Measurements from ENCODE around the gene PIBF1. TPM values are rescaled to one million over a fixed set of nuclear protein-coding genes. Genes with fewer than 3 reads are reported as not detected.
"Not testable (repeated sequence)": the region's sequence is repeated elsewhere in the genome, so short reads cannot be mapped to it uniquely, and the experiment has no call there.

Gene PIBF1
- total and polyA plus RNA-seq, 10 of the 15 experiments (the other 5 are each of a cell fraction or from before 2014, with no cell fraction given), result 6.4 to 24.5 (median 11.1) TPM

- TF ChIP-seq, protein P1, sequence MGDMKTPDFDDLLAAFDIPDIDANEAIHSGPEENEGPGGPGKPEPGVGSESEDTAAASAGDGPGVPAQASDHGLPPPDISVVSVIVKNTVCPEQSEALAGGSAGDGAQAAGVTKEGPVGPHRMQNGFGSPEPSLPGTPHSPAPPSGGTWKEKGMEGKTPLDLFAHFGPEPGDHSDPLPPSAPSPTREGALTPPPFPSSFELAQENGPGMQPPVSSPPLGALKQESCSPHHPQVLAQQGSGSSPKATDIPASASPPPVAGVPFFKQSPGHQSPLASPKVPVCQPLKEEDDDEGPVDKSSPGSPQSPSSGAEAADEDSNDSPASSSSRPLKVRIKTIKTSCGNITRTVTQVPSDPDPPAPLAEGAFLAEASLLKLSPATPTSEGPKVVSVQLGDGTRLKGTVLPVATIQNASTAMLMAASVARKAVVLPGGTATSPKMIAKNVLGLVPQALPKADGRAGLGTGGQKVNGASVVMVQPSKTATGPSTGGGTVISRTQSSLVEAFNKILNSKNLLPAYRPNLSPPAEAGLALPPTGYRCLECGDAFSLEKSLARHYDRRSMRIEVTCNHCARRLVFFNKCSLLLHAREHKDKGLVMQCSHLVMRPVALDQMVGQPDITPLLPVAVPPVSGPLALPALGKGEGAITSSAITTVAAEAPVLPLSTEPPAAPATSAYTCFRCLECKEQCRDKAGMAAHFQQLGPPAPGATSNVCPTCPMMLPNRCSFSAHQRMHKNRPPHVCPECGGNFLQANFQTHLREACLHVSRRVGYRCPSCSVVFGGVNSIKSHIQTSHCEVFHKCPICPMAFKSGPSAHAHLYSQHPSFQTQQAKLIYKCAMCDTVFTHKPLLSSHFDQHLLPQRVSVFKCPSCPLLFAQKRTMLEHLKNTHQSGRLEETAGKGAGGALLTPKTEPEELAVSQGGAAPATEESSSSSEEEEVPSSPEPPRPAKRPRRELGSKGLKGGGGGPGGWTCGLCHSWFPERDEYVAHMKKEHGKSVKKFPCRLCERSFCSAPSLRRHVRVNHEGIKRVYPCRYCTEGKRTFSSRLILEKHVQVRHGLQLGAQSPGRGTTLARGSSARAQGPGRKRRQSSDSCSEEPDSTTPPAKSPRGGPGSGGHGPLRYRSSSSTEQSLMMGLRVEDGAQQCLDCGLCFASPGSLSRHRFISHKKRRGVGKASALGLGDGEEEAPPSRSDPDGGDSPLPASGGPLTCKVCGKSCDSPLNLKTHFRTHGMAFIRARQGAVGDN (IDR thresholded peaks at IDR 0.05), result no peak
- TF ChIP-seq ESRRA (IDR thresholded peaks at IDR 0.05; ENCODE audit: low read length) (no peak), USF1 (IDR thresholded peaks at IDR 0.05; ENCODE audit: borderline replicate concordance, extremely low read length, insufficient read depth, low read depth, low read length) (no peak), IKZF2 (IDR thresholded peaks at IDR 0.05) (no peak), TCF7 (IDR thresholded peaks at IDR 0.05; ENCODE audit: borderline replicate concordance) (no peak), MXI1 (IDR thresholded peaks at IDR 0.05; ENCODE audit: low read depth, low read length) (no peak), MTA2 (IDR thresholded peaks at IDR 0.05; ENCODE audit: low read depth) (no peak)
These were observed 7.9 kb upstream of the PIBF1 start (continued) for GRCh38 chr13:72774019-72774418.

DNA sequence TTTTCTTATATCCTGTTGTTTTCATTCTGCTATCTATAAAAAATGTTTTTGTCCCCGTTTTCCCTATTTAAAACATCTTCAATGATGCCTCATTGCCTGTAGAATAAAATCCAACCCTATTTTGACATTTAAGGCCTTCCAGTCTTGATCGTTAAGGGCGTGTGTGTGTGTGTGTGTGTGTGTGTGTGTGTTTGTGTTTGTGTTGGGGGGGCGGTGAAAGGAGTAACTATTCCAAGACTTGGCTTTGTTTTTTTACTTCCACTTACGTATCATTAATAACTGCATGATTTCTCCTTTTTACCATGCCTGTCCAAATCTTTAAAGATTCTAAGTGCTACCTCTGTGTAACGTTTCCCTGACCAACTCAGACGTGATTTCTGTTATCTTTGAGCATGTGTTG lies 784 bp downstream of the PIBF1 start:
- H3K4me2 ChIP-seq (ENCODE audit: control insufficient read depth, insufficient read depth), result peak overlapping the region; percentile 95
- ATAC-seq (no peak), FAIRE-seq (peak; percentile 35), DNase-seq (ENCODE audit: low read depth, low spot score) (no peak)
- intact Hi-C loops (cut with micrococcal nuclease; ENCODE audit: unreplicated experiment), result no loop called here
- H3K27me3 ChIP-seq (replicated peaks in 1 of 2; ENCODE audit: control insufficient read depth in 2 of 2, insufficient read depth in 2 of 2, low read length in 1 of 2), result no peaks in the 10 kb centered on the region
- ChIA-PET CTCF (no interaction called here), POLR2A (no interaction called here), SMC1A (ENCODE audit: uncharacterized antibody, unreplicated experiment) (no interaction called here), RAD21 (ENCODE audit: unreplicated experiment) (interaction anchor here (1.0 kb wide), 1 partner anchor 16 kb away, joined by 3 read pairs; no protein-coding TSS in a partner anchor)
- peaks cover 76% of the 10 kb centered on the region for H3K79me2 ChIP-seq (ENCODE audit: control insufficient read depth, insufficient read depth, low read length)
- H3K36me3 ChIP-seq (ENCODE audit: control insufficient read depth in 2 of 2, insufficient read depth in 2 of 2, low read length in 1 of 2), result peaks cover 0 to 5% of the 10 kb centered on the region in 2 experiments; a peak in 1 of 4 replicates
- H3K27ac ChIP-seq (ENCODE audit: control insufficient read depth, insufficient read depth), result peak overlapping the region; percentile 70; the same call in 1 of the 2 replicates
- H4K20me1 ChIP-seq (ENCODE audit: control insufficient read depth, insufficient read depth), result no peaks in the 10 kb centered on the region
- BruUV-seq (replicated peaks), result no TSS peak
- H3K9ac ChIP-seq (ENCODE audit: control insufficient read depth, insufficient read depth, low read length), result peak overlapping the region; percentile 87
- TF ChIP-seq NR2C2 (IDR thresholded peaks at IDR 0.05; ENCODE audit: borderline replicate concordance, control insufficient read depth, insufficient read length, low read depth), result no peak
- TF ChIP-seq GABPA (IDR thresholded peaks at IDR 0.05; ENCODE audit: low read depth), result 0 out of 2 replicates have a peak, but pooled peaks have one; percentile 23
- no peaks in the 10 kb centered on the region for H3K4me1 ChIP-seq (ENCODE audit: control insufficient read depth, insufficient read depth, low read length)
- under 1% methylated on average over 7 of the region's 7 CpGs for WGBS (ENCODE audit: insufficient coverage, insufficient replicate concordance, low lambda C conversion rate, missing lambda C conversion rate)
- H3K9me3 ChIP-seq (replicated peaks; ENCODE audit: control insufficient read depth, insufficient read depth, low read length), result no peaks in the 10 kb centered on the region
- in situ Hi-C loops (cut with MboI), result no loop called here
- H2AFZ ChIP-seq (ENCODE audit: control insufficient read depth, low read depth, low read length), result peak overlapping the region; percentile 83
- peak overlapping the region; percentile 85 for H3K4me3 ChIP-seq

GRCh38 chr13:72784679-72785078 lies 2.7 kb downstream of the PIBF1 start:
- ChIA-PET SMC1A (ENCODE audit: uncharacterized antibody, unreplicated experiment) (interaction anchor here (1.2 to 3.8 kb wide), 3 partner anchors 13 to 75 kb away, joined by 3 to 12 read pairs (median 4); no protein-coding TSS in a partner anchor), CTCF (interaction anchor here (1.3 kb wide), 1 partner anchor 16 kb away, joined by 4 read pairs; no protein-coding TSS in a partner anchor), POLR2A (interaction anchor here (2.6 kb wide), 1 partner anchor 56 kb away, joined by 8 read pairs; the partner anchor contains the start of gene BORA)
- ATAC-seq; H3K27ac ChIP-seq (ENCODE audit: control insufficient read depth, insufficient read depth); DNase-seq (ENCODE audit: low read depth, low spot score); H3K4me1 ChIP-seq (ENCODE audit: control insufficient read depth, insufficient read depth, low read length); RAD21 ChIA-PET (ENCODE audit: unreplicated experiment); H3K9ac ChIP-seq (ENCODE audit: control insufficient read depth, insufficient read depth, low read length); FAIRE-seq; H4K20me1 ChIP-seq (ENCODE audit: control insufficient read depth, insufficient read depth); H3K9me3 ChIP-seq (replicated peaks; ENCODE audit: control insufficient read depth, insufficient read depth, low read length); in situ Hi-C loops (cut with MboI); H2AFZ ChIP-seq (ENCODE audit: control insufficient read depth, low read depth, low read length); BruUV-seq (replicated peaks); intact Hi-C loops (cut with micrococcal nuclease; ENCODE audit: unreplicated experiment); H3K27me3 ChIP-seq (replicated peaks in 1 of 2; ENCODE audit: control insufficient read depth in 2 of 2, insufficient read depth in 2 of 2, low read length in 1 of 2); H3K36me3 ChIP-seq (ENCODE audit: control insufficient read depth in 2 of 2, insufficient read depth in 2 of 2, low read length in 1 of 2): not testable (repeated sequence)
- WGBS (ENCODE audit: insufficient coverage, insufficient replicate concordance, low lambda C conversion rate, missing lambda C conversion rate), result 94% methylated on average over 4 of the region's 4 CpGs
- Histone ChIP-seq H3K79me2 (ENCODE audit: control insufficient read depth, insufficient read depth, low read length) (peaks cover 59% of the 10 kb centered on the region), H3K4me3 (peak overlapping the region; percentile 26; the same call in 1 of the 2 replicates), H3K4me2 (ENCODE audit: control insufficient read depth, insufficient read depth) (peak overlapping the region; percentile 41)

All from GM12878 (cell line).